WI38 (cell line): Measurements from ENCODE around the gene PM20D2.

Source experiments
- H3K4me3 ChIP-seq: 2 replicates; pipeline ENCODE4 v1.5.1; 2011; ENCODE audit warnings: low read depth, mild to moderate bottlenecking, control low read depth, low read length
- TF ChIP-seq, protein P1 (sequence below): IDR thresholded peaks from 2 replicates; pipeline ENCODE4 v1.5.1; 2012; ENCODE audit warnings: low read depth, mild to moderate bottlenecking, control low read depth, low read length

The PM20D2 gene

DNA sequence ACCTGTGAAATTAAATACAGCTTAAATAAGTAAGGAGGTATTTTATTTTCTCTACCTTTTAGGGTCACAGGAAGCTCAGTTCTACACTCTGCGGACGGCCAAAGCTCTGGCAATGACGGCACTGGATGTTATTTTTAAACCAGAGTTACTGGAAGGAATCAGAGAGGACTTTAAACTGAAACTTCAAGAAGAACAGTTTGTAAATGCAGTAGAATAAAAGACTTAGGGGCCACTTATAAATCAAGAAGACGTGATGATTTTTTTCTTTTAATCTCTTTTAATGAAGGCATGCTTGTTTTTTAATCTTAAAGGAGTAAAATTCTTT, 16.2 kb downstream of the PM20D2 start:
- TF ChIP-seq, protein P1, sequence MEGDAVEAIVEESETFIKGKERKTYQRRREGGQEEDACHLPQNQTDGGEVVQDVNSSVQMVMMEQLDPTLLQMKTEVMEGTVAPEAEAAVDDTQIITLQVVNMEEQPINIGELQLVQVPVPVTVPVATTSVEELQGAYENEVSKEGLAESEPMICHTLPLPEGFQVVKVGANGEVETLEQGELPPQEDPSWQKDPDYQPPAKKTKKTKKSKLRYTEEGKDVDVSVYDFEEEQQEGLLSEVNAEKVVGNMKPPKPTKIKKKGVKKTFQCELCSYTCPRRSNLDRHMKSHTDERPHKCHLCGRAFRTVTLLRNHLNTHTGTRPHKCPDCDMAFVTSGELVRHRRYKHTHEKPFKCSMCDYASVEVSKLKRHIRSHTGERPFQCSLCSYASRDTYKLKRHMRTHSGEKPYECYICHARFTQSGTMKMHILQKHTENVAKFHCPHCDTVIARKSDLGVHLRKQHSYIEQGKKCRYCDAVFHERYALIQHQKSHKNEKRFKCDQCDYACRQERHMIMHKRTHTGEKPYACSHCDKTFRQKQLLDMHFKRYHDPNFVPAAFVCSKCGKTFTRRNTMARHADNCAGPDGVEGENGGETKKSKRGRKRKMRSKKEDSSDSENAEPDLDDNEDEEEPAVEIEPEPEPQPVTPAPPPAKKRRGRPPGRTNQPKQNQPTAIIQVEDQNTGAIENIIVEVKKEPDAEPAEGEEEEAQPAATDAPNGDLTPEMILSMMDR, result no peak

DNA sequence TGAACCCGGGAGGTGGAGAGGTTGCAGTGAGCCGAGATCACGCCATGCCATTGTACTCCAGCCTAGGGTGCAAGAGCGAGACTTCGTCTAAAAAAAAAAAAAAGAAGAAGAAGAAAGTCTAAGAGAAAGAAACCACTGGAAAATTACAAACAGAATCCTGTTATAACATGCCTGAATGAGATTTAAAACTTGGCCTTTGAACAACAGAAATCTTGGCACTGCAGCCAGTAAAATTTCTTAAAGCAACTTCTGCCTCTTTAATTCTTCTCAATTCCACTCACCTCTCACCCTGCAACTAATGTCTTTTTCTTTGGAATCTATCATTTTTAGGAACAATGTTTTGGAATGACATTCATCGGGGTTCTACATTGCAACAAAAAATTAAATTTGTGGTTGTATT, 26.3 kb downstream of the PM20D2 start:
- TF ChIP-seq, protein P1, result no peak
- H3K4me3 ChIP-seq, result no peak overlapping the region

More for the DNA sequence above, 16.2 kb downstream of the PM20D2 start:
- H3K4me3 ChIP-seq, result no peak overlapping the region

DNA sequence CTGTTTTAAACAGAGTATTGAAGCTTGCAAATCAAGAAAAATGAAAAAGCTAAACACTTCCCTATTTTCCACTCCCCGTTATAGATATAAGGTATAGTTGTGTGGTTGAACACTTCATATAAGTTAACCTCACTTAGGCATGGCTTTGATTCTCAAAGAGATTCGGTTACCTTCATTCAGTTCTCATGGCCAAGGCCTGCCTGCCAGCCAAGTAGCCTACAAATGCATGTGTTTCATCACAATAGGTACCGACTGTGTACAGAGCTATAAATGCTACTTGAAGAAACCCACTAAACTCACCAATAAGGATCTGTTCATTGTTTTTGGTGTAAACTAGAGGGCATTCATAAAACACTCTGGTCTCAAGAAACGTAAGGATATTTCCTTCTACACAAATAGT, 27.8 kb downstream of the PM20D2 start:
- no peak overlapping the region for H3K4me3 ChIP-seq
- TF ChIP-seq, protein P1, result no peak

DNA sequence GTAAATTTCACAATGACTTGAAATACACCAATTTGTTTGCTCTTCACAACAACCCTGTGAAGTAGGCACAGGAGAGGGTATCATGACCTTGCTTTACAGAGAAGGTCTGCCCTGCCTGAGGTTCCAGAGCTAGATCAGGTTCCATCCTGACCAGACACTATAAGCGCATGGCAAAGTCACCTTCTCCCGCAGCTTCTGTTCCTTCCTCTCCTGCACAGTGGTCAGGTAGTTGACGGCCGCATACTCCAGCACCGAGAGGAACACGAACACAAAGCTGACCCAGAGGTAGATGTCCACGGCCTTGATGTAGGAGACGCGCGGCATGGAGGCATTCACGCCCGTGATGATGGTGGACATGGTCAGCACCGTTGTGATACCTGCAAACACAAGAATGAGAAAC, 34.3 kb downstream of the PM20D2 start:
- TF ChIP-seq, protein P1, result no peak
- H3K4me3 ChIP-seq, result no peak overlapping the region

DNA sequence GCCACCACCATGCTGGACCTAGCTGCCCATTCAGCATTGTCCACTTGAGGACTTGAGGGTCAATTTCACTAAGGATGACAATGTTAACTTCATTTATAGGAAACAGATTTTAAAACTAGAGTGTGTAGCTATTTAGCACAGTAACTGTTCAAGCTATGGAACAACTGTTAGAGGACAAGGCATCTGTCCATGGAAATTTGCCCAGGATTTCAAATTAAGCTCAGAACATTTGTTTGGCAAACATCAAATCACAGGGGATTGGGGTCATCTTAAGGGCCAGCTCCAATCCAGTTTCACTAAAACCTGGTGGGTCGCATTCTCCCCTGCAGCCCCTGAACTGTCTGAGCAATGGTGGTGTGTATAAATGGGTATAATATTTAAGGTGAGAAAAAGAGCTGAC, 35.1 kb downstream of the PM20D2 start:
- TF ChIP-seq, protein P1, result no peak
- H3K4me3 ChIP-seq, result no peak overlapping the region

DNA sequence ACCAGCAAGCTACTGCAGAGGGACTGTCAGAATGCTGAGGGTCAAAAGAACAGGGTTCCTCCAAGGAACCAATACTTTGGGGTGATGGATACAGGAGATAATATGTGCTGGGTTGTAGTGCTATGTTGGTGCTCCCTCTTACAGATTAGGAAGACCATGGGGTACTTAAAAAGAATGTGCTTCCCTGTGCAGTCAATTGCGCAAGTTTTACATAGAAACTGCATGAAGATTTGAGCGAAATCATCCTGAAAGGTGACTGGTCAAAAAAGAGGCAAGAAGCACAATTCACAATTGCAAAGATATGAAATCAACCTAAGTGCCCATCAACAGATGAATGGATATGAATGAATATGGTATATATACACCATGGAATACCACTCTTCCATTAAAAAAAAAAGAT, 37.4 kb downstream of the PM20D2 start:
- TF ChIP-seq, protein P1, result no peak

DNA sequence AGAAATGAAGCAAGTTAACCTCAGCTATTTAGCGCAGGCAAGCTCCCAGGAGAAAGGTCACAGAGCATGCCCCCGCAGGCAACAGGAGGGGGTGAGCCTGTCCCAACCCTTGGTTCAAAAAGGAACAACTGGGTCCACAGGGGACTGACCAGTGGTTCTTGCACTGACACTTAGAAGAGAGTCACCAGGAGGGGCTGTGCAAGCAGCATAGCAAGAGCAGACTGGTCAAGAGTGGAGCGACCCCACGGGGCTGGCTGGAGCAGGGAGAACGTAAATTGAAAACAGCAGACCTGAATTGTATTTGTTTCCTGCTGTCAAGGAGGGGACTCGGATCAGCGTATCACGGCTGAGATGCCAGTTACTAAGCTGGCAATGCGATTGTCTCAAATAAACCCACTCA, 38.5 kb downstream of the PM20D2 start:
- no peak overlapping the region for H3K4me3 ChIP-seq
- TF ChIP-seq, protein P1, result no peak

More for the DNA sequence above, 37.4 kb downstream of the PM20D2 start:
- H3K4me3 ChIP-seq, result no peak overlapping the region

DNA sequence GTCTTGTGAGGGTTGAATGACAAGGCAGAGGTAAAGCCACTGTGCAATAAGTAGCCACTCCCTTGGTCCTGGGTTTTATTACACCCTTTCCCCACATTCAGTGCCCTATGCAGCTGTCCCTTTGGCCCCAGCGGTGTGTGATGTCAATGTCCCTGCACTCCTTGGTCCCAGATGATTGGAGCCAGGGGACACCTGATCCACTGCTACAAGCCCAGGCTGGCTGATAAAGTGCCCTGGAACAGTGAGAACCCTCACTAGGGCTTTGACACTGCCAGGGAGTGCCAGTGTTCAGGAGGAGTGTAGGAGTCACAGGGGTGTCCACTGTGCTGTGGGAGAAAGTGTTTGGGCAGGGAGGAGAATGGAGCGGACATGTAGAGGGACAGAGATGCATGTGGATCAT, 40.9 kb downstream of the PM20D2 start:
- TF ChIP-seq, protein P1, result no peak

More for the DNA sequence above, 40.9 kb downstream of the PM20D2 start:
- H3K4me3 ChIP-seq, result no peak overlapping the region
